Choroid plexus epithelial cell (primary cell): ENCODE results near the gene TMEM115.

ENCODE experiments used
- DNase-seq: peaks from one replicate; pipeline ENCODE4 v3.0.0-alpha.2; 2010; ENCODE audit warnings: low read depth
- H3K4me3 ChIP-seq: 2 replicates; pipeline ENCODE4 v1.5.1; 2011; ENCODE audit warnings: low read depth, mild to moderate bottlenecking, control low read depth, low read length, moderate library complexity
- CTCF ChIP-seq: conservative IDR thresholded peaks from 2 replicates; pipeline ENCODE4 v1.5.1; 2011; ENCODE audit warnings: low read depth, mild to moderate bottlenecking, control low read depth, inconsistent platforms, low read length, moderate library complexity

Gene TMEM115

GRCh38 chr3:50331364-50331907 lies 27.9 kb downstream of the TMEM115 start:
- no peak overlapping the region for H3K4me3 ChIP-seq
- DNase-seq = no peak
- TF ChIP-seq CTCF = no peak

GRCh38 chr3:50330330-50330729 lies 29.0 kb downstream of the TMEM115 start:
- no peak for TF ChIP-seq CTCF
- no peak overlapping the region for H3K4me3 ChIP-seq
- DNase-seq = no peak

GRCh38 chr3:50327943-50328691 lies 31.2 kb downstream of the TMEM115 start, which contains the start of gene TUSC2:
TSS of gene TUSC2 (minus strand) at chr3:50328223. CDS start at chr3:50328099, 124 bp downstream.
- no peak for TF ChIP-seq CTCF
- H3K4me3 ChIP-seq = peak within 1 kb of the TSS; percentile 83
- peak; percentile 97 for DNase-seq

GRCh38 chr3:50327129-50327528 lies 32.2 kb downstream of the TMEM115 start:
- no peak for DNase-seq
- peak overlapping the region; percentile 83 for H3K4me3 ChIP-seq
- TF ChIP-seq CTCF = no peak

- DNase-seq = no peak
- no peak for TF ChIP-seq CTCF
- no peak overlapping the region for H3K4me3 ChIP-seq
Observed at GRCh38 chr3:50326182-50326541, 33.2 kb downstream of the TMEM115 start.

GRCh38 chr3:50325497-50326181 lies 33.7 kb downstream of the TMEM115 start:
- H3K4me3 ChIP-seq = no peak overlapping the region
- no peak for DNase-seq
- no peak for TF ChIP-seq CTCF
